Mesodermal cell (in vitro differentiated cells): ENCODE results near the gene DNAI4.
"Not testable (repeated sequence)": the region's sequence is repeated elsewhere in the genome, so short reads cannot be mapped to it uniquely, and the experiment has no call there.

Source experiments
- H3K27ac ChIP-seq: 2 replicates; pipeline ENCODE4 v1.7.0; 2013; ENCODE audit warnings: mild to moderate bottlenecking, low read depth, low read length, moderate library complexity; ENCODE audit not compliant: severe bottlenecking
- H3K36me3 ChIP-seq: 2 replicates; pipeline ENCODE4 v1.7.1; 2013; ENCODE audit warnings: mild to moderate bottlenecking, low read length, moderate library complexity; ENCODE audit not compliant: control insufficient read depth, insufficient read depth
- H3K4me1 ChIP-seq: one replicate; pipeline ENCODE4 v1.7.1; 2013; ENCODE audit warnings: mild to moderate bottlenecking, low read length; ENCODE audit not compliant: insufficient read depth, control insufficient read depth, poor library complexity, severe bottlenecking
- H3K4me3 ChIP-seq: 2 replicates; pipeline ENCODE4 v1.7.0; 2013; ENCODE audit warnings: low read length, control low read depth, mild to moderate bottlenecking; ENCODE audit not compliant: insufficient read depth, poor library complexity, severe bottlenecking; ENCODE audit errors: extremely low read depth
- H3K9me3 ChIP-seq: 2 replicates; pipeline ENCODE4 v1.7.1; 2013; ENCODE audit warnings: mild to moderate bottlenecking, low read length, moderate library complexity; ENCODE audit not compliant: control insufficient read depth
- WGBS, 2 experiments: methylation state at CpG; one replicate each; pipeline ENCODE4 v1.1.5; 2013; ENCODE audit warnings: missing lambda C conversion rate in 2 of 2; ENCODE audit not compliant: insufficient coverage in 2 of 2; 5-methylcytosine and 5-hydroxymethylcytosine counted together

Gene DNAI4

DNA sequence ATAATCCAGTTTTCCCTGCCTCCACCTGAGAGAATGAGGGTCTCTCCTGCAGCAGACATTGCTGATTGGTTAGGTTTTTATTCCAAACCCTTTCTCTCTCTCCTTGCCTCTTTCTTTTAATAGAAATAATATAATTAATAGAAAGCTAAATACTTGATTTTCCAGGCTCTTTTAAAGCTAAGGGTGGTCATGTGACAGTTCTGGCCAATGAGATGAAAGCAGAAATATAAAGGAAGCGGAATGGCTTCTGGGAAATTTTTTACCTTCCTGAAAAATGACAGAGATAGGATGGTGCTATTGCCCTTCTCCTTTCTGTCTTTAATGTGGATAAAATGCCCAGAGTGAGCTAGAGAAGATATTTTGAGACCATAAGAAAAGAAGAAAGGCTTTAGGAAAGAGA, 35.6 kb downstream of the DNAI4 start:
- no peaks in the 10 kb centered on the region for H3K36me3 ChIP-seq
- no peaks in the 10 kb centered on the region for H3K9me3 ChIP-seq
- no peak overlapping the region for H3K4me3 ChIP-seq
- WGBS, 2 experiments: 78 to 100% methylated on average over 1 of the region's 1 CpG
- no peak overlapping the region for H3K27ac ChIP-seq
- H3K4me1 ChIP-seq: no peaks in the 10 kb centered on the region

DNA sequence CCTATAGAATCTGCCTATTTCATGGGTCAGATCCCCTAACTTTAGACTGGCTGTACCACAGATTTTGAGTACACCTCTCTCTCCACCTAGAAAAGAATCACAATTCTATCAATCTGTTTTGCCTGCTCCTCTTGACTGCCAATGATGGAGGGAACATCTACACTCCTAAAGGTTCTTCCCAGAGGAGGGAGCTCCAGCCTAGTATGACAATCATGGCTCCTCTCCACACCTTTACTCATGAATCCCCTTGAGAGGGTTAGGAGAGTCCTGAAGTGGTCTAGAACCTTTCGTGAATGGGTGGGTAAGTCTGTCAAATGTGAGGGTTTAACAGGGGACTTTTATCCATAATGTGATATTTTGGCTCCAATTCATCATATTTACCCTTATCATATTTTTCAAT, 48.0 kb downstream of the DNAI4 start:
- H3K27ac ChIP-seq: no peak overlapping the region
- WGBS, 2 experiments: no CpG with 5 or more reads among the region's 1 CpG
- H3K4me3 ChIP-seq: no peak overlapping the region

DNA sequence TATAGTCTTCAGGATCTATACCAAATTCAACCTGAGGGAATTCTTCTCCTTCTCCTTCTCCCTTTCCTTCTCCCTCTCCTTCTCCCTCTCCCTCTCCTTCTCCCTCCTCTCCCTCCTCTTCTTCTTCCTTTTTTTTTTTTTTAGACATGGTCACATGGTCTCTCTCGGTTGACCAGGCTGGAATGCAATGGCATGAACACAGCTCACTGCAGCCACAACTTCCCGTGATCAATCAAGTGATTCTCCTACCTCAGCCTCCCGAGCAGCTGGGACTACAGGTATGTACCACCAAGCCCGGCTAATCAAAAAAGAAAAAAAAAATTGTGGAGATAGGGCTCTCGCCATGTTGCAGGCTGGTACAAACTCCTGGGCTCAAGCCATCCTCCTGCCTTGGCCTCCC, 51.5 kb downstream of the DNAI4 start:
- WGBS, 2 experiments: 83 to 85% methylated on average over 2 of the region's 5 CpGs
- Histone ChIP-seq H3K4me1 (no peaks in the 10 kb centered on the region), H3K4me3 (no peak overlapping the region)

More for the DNA sequence above, 48.0 kb downstream of the DNAI4 start:
- Histone ChIP-seq H3K36me3 (no peaks in the 10 kb centered on the region), H3K9me3 (no peaks in the 10 kb centered on the region), H3K4me1 (no peaks in the 10 kb centered on the region)

DNA sequence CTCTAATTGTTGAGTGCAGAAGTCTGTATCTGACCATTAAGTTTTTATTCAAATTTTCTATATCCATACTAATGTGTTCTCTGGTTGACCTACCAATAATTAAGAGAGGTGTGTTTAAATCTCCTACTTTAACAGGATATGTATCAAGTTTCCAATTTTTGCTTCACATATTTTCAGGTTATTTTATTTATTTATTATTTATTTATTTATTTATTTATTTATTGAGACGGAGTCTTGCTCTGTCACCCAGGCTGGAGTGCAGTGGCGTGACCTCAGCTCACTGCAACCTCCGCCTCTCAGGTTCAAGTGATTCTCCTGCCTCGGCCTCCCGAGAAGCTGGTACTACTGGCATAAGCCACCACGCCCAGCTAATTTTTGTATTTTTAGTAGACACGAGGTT, 52.6 kb downstream of the DNAI4 start:
- not testable (repeated sequence) for H3K4me1 ChIP-seq, H3K4me3 ChIP-seq, H3K9me3 ChIP-seq, H3K36me3 ChIP-seq, H3K27ac ChIP-seq
- WGBS, 2 experiments: 96 to 98% methylated on average over 6 of the region's 7 CpGs

More for the DNA sequence above, 51.5 kb downstream of the DNAI4 start:
- Histone ChIP-seq H3K9me3 (no peaks in the 10 kb centered on the region), H3K36me3 (no peaks in the 10 kb centered on the region), H3K27ac (no peak overlapping the region)

DNA sequence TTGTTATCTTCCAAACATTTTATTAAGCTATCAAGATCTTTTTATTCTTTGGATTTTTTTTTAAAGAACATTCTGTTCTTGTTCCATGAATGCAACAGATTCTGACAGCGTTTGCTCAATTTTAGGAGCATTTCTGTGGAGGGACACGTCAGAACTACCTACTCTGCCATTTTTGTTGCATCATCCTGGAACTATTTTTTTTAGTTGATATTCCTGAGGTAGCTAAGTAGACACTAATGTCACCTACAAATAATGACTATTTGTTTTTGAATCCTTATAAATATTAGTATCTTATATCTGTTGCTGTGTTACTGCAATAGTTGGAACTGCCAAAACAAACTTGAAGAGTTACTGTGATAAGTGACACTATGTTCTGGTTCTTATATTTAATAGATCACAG, 57.2 kb downstream of the DNAI4 start:
- Histone ChIP-seq H3K9me3 (no peaks in the 10 kb centered on the region), H3K36me3 (no peaks in the 10 kb centered on the region), H3K27ac (no peak overlapping the region), H3K4me3 (no peak overlapping the region), H3K4me1 (no peaks in the 10 kb centered on the region)
- WGBS, 2 experiments: 86 to 100% methylated on average over 1 of the region's 2 CpGs

DNA sequence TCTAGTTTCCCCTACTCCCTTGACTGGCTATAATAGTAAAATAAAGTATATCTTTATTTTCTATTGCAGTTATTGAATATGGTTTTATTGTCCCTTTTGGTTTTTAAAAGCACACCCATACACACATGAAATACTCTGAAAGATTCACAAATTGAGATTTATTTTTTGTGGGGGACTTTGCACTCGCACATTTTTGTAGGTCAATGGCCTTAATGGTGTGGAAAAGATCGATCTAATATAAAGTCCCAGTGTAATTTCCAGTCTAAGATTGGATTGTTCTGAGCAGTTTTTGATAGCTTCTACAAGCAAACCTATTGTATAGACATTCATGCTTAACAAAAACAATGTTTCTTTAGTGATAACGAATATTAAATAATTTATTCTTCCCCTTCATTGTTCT, 64.1 kb downstream of the DNAI4 start:
- no peaks in the 10 kb centered on the region for H3K9me3 ChIP-seq
- no peaks in the 10 kb centered on the region for H3K36me3 ChIP-seq
- no peaks in the 10 kb centered on the region for H3K4me1 ChIP-seq
- H3K4me3 ChIP-seq: no peak overlapping the region
- 95 to 100% methylated on average over 1 to 2 of the region's 3 CpGs for WGBS, 2 experiments
- no peak overlapping the region for H3K27ac ChIP-seq

DNA sequence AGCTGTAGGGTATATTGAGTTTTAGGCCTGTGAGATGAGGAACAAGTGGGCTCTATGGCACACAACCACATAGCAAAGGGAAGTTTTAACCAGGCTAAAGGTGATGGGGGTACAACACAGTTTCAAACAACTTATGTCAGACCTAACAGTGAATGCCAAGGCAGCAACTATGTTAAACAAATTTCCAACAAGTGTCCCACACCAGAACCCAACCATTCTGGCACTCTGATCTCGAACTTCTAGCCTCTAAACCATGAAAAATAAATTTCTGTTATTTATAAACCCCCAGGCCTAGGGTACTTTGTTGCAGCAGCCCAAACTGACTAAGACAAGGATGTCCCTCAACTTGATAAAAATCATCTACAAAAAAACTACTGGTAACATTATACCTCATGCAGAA, 71.3 kb downstream of the DNAI4 start:
- H3K9me3 ChIP-seq: no peaks in the 10 kb centered on the region
- H3K36me3 ChIP-seq: no peaks in the 10 kb centered on the region
- H3K27ac ChIP-seq: no peak overlapping the region
- WGBS, 2 experiments: 90 to 100% methylated on average over 1 of the region's 1 CpG
- H3K4me3 ChIP-seq: no peak overlapping the region
- H3K4me1 ChIP-seq: no peaks in the 10 kb centered on the region

DNA sequence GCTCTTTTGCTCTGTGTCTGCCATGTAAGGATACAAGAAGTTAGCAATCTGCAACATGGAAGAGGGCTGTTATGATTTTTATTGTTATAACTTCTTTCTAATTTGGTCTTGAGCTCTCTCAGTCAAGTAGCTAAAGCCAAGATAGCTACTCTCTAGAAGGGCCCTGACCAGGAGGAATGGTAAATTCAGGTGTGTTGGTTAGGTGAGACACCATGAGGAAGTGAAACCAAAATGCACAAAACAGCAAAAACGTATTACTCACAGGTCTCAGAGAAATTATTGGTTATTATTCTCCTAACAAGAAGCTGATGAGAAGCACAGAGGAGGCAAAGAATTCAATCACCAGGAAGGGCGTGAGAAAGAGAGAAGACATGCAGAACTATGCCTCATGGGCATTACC, 71.8 kb downstream of the DNAI4 start:
- WGBS, 2 experiments: 88 to 100% methylated on average over 1 of the region's 2 CpGs
- Histone ChIP-seq H3K4me3 (no peak overlapping the region), H3K9me3 (no peaks in the 10 kb centered on the region), H3K36me3 (no peaks in the 10 kb centered on the region), H3K4me1 (no peaks in the 10 kb centered on the region), H3K27ac (no peak overlapping the region)

- H3K9me3 ChIP-seq: no peaks in the 10 kb centered on the region
- no peaks in the 10 kb centered on the region for H3K4me1 ChIP-seq
- H3K4me3 ChIP-seq: no peak overlapping the region
- no CpG with 5 or more reads among the region's 1 CpG for WGBS, 2 experiments
- H3K36me3 ChIP-seq: no peaks in the 10 kb centered on the region
- H3K27ac ChIP-seq: no peak overlapping the region
These were observed 73.7 kb downstream of the DNAI4 start for GRCh38 chr1:66850989-66851388.

DNA sequence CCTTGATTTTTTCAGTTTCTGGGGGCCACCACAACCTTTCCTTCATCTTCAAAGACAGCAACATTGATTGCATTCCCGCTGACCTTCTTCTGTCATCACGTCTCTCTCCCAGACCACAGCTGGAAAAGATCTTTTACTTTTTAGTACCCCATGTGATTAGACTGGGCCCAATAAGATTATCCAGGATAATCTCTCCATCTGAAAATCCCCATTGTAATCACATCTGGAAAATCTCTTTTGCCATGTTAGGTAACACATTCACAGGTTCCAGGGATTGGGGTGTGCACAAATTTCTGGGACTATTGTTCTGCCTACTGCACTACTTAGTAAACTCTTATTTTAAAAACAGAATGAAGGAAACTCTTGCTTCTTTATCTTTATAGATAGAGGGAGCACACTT, 76.5 kb downstream of the DNAI4 start:
- no peaks in the 10 kb centered on the region for H3K4me1 ChIP-seq
- no peaks in the 10 kb centered on the region for H3K9me3 ChIP-seq
- no peak overlapping the region for H3K4me3 ChIP-seq
- whole genome bisulfite sequencing, 2 experiments: 76 to 100% methylated on average over 2 of the region's 2 CpGs
- no peak overlapping the region for H3K27ac ChIP-seq
- H3K36me3 ChIP-seq: no peaks in the 10 kb centered on the region

GRCh38 chr1:66840929-66841328, 83.7 kb downstream of the DNAI4 start:
- no peaks in the 10 kb centered on the region for H3K4me1 ChIP-seq
- H3K36me3 ChIP-seq: no peaks in the 10 kb centered on the region
- no peak overlapping the region for H3K27ac ChIP-seq
- no peaks in the 10 kb centered on the region for H3K9me3 ChIP-seq
- no peak overlapping the region for H3K4me3 ChIP-seq

DNA sequence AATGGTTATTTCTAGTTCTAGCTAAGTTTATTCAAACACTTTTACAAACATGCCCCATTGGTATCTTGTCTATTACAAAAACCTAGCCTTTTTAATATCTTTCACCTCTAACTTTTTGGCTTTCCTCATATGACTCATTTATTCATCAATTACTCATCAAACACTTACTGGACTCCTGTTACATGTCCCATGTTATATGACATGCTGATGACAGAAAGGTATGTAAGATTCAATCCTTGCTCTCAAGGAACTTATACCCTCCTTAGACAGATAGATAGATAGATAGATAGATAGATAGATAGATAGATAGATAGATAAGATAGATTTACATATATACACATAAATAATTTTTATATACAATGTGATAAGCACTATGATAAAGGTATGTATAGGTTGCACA, 89.7 kb downstream of the DNAI4 start:
- no peaks in the 10 kb centered on the region for H3K9me3 ChIP-seq
- H3K4me1 ChIP-seq: no peaks in the 10 kb centered on the region
- H3K36me3 ChIP-seq: no peaks in the 10 kb centered on the region
- H3K27ac ChIP-seq: no peak overlapping the region
- H3K4me3 ChIP-seq: no peak overlapping the region
